Esophagus muscularis mucosa (tissue), 4 donors: ENCODE measurements around the gene C1orf174. TPM values are rescaled to one million over a fixed set of nuclear protein-coding genes. Genes with fewer than 3 reads are reported as not detected.

Source experiments
- DNase-seq: peaks from one replicate; pipeline ENCODE4 v3.0.0-alpha.2; 2017; ENCODE audit errors: extremely low spot score
- H3K27ac ChIP-seq, 4 donors: fragments of 200-600 bp; sonication (generic); replicated peaks in 1 of 4; 1 replicate in 3 of 4; 2 replicates in 1 of 4; pipeline ENCODE4 v1.5.1; 2016 to 2019; ENCODE audit warnings: mild to moderate bottlenecking in 1 of 4
- H3K27me3 ChIP-seq, 4 donors: fragments of 200-600 bp; sonication (generic); one replicate each; pipeline versions ENCODE4 v1.5.1 to v1.6.0; 2016 to 2019
- H3K36me3 ChIP-seq, 4 donors: fragments of 200-600 bp; sonication (generic); one replicate each; pipeline ENCODE4 v1.5.1; 2016 to 2019
- H3K4me1 ChIP-seq, 4 donors: fragments of 200-600 bp; sonication (generic); one replicate each; pipeline ENCODE4 v1.5.1; 2016 to 2019
- H3K4me3 ChIP-seq, 4 donors: fragments of 200-600 bp; sonication (generic); 1 replicate in 2 of 4; 2 replicates in 2 of 4; pipeline ENCODE4 v1.5.1; 2016 to 2019; ENCODE audit warnings: mild to moderate bottlenecking in 4 of 4, moderate library complexity in 1 of 4
- H3K9me3 ChIP-seq, 4 donors: fragments of 200-600 bp; sonication (generic); 1 replicate in 3 of 4; 2 replicates in 1 of 4; pipeline ENCODE4 v1.5.1; 2016 to 2019
- CTCF ChIP-seq, 3 experiments: fragments of 200-600 bp in 2 of 3; fragments of 450-650 bp in 1 of 3; sonication (generic) in 2 of 3; IDR thresholded peaks; one replicate each; pipeline ENCODE4 v1.5.1; 2017 to 2019; ENCODE audit warnings: antibody characterized with exemption in 3 of 3, mild to moderate bottlenecking in 2 of 3, moderate library complexity in 1 of 3
- EP300 ChIP-seq: sonication (generic); formaldehyde crosslinking; IDR thresholded peaks from one replicate; pipeline ENCODE4 v1.6.1; 2017; ENCODE audit warnings: antibody characterized with exemption
- POLR2A ChIP-seq: fragments of 450-650 bp; IDR thresholded peaks from one replicate; pipeline ENCODE4 v1.6.1; 2017; ENCODE audit warnings: antibody characterized with exemption, moderate library complexity, mild to moderate bottlenecking, low read depth
- POLR2AphosphoS5 ChIP-seq, 2 donors: sonication (generic); formaldehyde crosslinking; IDR thresholded peaks; one replicate each; pipeline ENCODE4 v1.6.1; 2017; ENCODE audit warnings: antibody characterized with exemption in 2 of 2
- WGBS: methylation state at CpG from one replicate; pipeline ENCODE4 v1.1.5; 2018; 5-methylcytosine and 5-hydroxymethylcytosine counted together
- intact Hi-C: fragments of 100-400 bp; cut with DNase I; formaldehyde crosslinking; loops from one replicate; pipeline ENCODE4 v1.15.1; 2023
- total RNA-seq, 4 donors: library from RNA; depleted of rRNA; stranded (reverse); fragments of >200 nt; gene quantifications; one replicate each; pipeline versions ENCODE4 v1.1.0 to v1.2.1, GENCODE V29; 2016

Gene C1orf174
- total RNA-seq, 4 donors from 2014 or later = 25.0 to 35.1 (median 27.6) TPM

GRCh38 chr1:3857791-3858129 lies 42.3 kb downstream of the C1orf174 start:
- intact Hi-C loops = loop anchor here (2.0 kb wide), 1 partner anchor 45 kb away; no protein-coding TSS in a partner anchor
- Histone ChIP-seq H3K27ac (peak overlapping the region; percentile 80 to 84 (median 82)), H3K4me3 (peak overlapping the region; percentile 81 to 97 (median 89)), H3K9me3 (no peaks in the 10 kb centered on the region), H3K27me3 (no peaks in the 10 kb centered on the region), H3K4me1 (peaks cover 14 to 34% (median 27%) of the 10 kb centered on the region in 4 donors), H3K36me3 (peaks cover 0 to 7% (median 4%) of the 10 kb centered on the region in 4 donors)
- no peak for DNase-seq
- 51% methylated on average over 3 of the region's 21 CpGs for WGBS
- TF ChIP-seq POLR2AphosphoS5 (IDR thresholded peaks at IDR 0.05) (no peak), EP300 (no peak), CTCF (IDR thresholded peaks at IDR 0.05) (no peak), POLR2A (no peak)

GRCh38 chr1:3856923-3857790 lies 42.9 kb downstream of the C1orf174 start, which contains the start of the genes CEP104 and DFFB:
CEP104 (minus strand) TSS chr1:3857211; CDS start chr1:3852407, 4,804 bp downstream.
DFFB (plus strand) TSS chr1:3857476; CDS start chr1:3857604, 128 bp downstream.
- H3K9me3 ChIP-seq = no peaks in the 10 kb centered on the region
- peak; percentile 97 for DNase-seq
- WGBS = 1% methylated on average over 27 of the region's 73 CpGs

GRCh38 chr1:3852711-3853485 lies 47.2 kb downstream of the C1orf174 start:
- Histone ChIP-seq H3K36me3 (peaks cover 27 to 43% (median 33%) of the 10 kb centered on the region in 4 donors), H3K4me1 (peaks cover 8 to 26% (median 18%) of the 10 kb centered on the region in 4 donors), H3K27me3 (no peaks in the 10 kb centered on the region), H3K9me3 (no peaks in the 10 kb centered on the region), H3K27ac (no peak overlapping the region), H3K4me3 (no peak overlapping the region)
- DNase-seq = no peak
- 83% methylated on average over 15 of the region's 15 CpGs for WGBS
- TF ChIP-seq POLR2A (no peak), EP300 (no peak), POLR2AphosphoS5 (IDR thresholded peaks at IDR 0.05) (no peak), CTCF (IDR thresholded peaks at IDR 0.05) (no peak)
- intact Hi-C loops = no loop called here

More at GRCh38 chr1:3856923-3857790, 42.9 kb downstream of the C1orf174 start, which contains the start of the genes CEP104 and DFFB:
- Histone ChIP-seq H3K4me3 (peak within 1 kb of the TSS; percentile 81 to 97 (median 89)), H3K4me1 (peaks cover 14 to 34% (median 27%) of the 10 kb centered on the region in 4 donors), H3K27me3 (no peaks in the 10 kb centered on the region), H3K36me3 (peaks cover under 1 to 10% (median 4%) of the 10 kb centered on the region in 4 donors), H3K27ac (peak within 1 kb of the TSS; percentile 80 to 84 (median 82))
- no peak for TF ChIP-seq EP300
- peak in 2 of 3 experiments; percentile 18 to 44 for TF ChIP-seq CTCF (IDR thresholded peaks at IDR 0.05)
- TF ChIP-seq POLR2AphosphoS5 (IDR thresholded peaks at IDR 0.05) = peak; percentile 85 to 88
- intact Hi-C loops = loop anchor here (2.0 kb wide), 1 partner anchor 46 kb away; no protein-coding TSS in a partner anchor

GRCh38 chr1:3852091-3852490 lies 48.0 kb downstream of the C1orf174 start:
- peaks cover 7 to 20% (median 14%) of the 10 kb centered on the region in 4 donors for H3K4me1 ChIP-seq
- H3K4me3 ChIP-seq = no peak overlapping the region
- H3K9me3 ChIP-seq = no peaks in the 10 kb centered on the region
- DNase-seq = no peak
- TF ChIP-seq CTCF (IDR thresholded peaks at IDR 0.05) (no peak), POLR2A (no peak), POLR2AphosphoS5 (IDR thresholded peaks at IDR 0.05) (no peak), EP300 (no peak)
- intact Hi-C loops = no loop called here
- no peak overlapping the region for H3K27ac ChIP-seq
- H3K36me3 ChIP-seq = peaks cover 35 to 51% (median 41%) of the 10 kb centered on the region in 4 donors
- H3K27me3 ChIP-seq = no peaks in the 10 kb centered on the region
- 87% methylated on average over 12 of the region's 12 CpGs for WGBS
